ENCODE measurements around the gene HMG20B. TPM values are rescaled to one million over a fixed set of nuclear protein-coding genes. Genes with fewer than 3 reads are reported as not detected.
A peak's percentile ranks its signal among the peaks of the same experiment; 100 is the strongest.
"Not testable (repeated sequence)": the region's sequence is repeated elsewhere in the genome, so short reads cannot be mapped to it uniquely, and the experiment has no call there.

Gene HMG20B
- total RNA-seq, 1 donor from 2014 or later = 94.9 TPM

DNA sequence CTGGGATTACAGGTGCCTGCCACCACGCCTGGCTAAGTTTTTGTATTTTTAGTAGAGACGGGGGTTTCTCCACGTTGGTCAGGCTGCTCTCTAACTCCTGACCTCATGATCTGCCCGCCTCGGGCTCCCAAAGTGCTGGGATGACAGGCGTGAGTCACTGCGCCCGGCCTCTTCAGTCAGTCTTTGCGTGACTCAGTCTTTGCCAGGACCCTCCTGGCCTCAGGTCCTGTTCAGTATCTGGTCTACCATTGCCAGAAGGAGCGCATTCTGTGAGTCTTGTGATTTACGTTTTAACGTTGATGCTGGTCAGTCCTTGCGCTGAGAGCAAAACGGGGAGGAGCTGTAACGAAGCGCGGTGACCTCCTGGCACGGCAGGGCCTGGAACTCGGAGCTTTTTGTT lies 7.6 kb upstream of the HMG20B start:
- Mint-ChIP-seq H3K4me3 (no peak overlapping the region), H3K36me3 (no peaks in the 10 kb centered on the region), H3K27me3 (ENCODE audit: low read depth) (no peaks in the 10 kb centered on the region), H3K4me1 (no peaks in the 10 kb centered on the region), H3K27ac (no peak overlapping the region), H3K9me3 (no peaks in the 10 kb centered on the region)
- no peak for DNase-seq (ENCODE audit: low spot score in 2 of 2, unreplicated experiment in 2 of 2)
- TF ChIP-seq CTCF (IDR thresholded peaks at IDR 0.05; ENCODE audit: unreplicated experiment) = no peak

- not testable (repeated sequence) for H3K4me3 Mint-ChIP-seq; H3K27ac Mint-ChIP-seq; H3K27me3 Mint-ChIP-seq (ENCODE audit: low read depth); DNase-seq (ENCODE audit: low spot score in 2 of 2, unreplicated experiment in 2 of 2); H3K9me3 Mint-ChIP-seq; H3K4me1 Mint-ChIP-seq; H3K36me3 Mint-ChIP-seq
Observed at GRCh38 chr19:3570042-3570441, 2.7 kb upstream of the HMG20B start.

GRCh38 chr19:3570606-3571011 lies 2.1 kb upstream of the HMG20B start:
- Mint-ChIP-seq H3K4me3 (no peak overlapping the region), H3K27ac (no peak overlapping the region), H3K9me3 (no peaks in the 10 kb centered on the region), H3K27me3 (ENCODE audit: low read depth) (peaks cover 12% of the 10 kb centered on the region), H3K4me1 (peaks cover 12% of the 10 kb centered on the region), H3K36me3 (peaks cover 11% of the 10 kb centered on the region)
- no peak for TF ChIP-seq CTCF (IDR thresholded peaks at IDR 0.05; ENCODE audit: unreplicated experiment)
- no peak for DNase-seq (ENCODE audit: low spot score in 2 of 2, unreplicated experiment in 2 of 2)

DNA sequence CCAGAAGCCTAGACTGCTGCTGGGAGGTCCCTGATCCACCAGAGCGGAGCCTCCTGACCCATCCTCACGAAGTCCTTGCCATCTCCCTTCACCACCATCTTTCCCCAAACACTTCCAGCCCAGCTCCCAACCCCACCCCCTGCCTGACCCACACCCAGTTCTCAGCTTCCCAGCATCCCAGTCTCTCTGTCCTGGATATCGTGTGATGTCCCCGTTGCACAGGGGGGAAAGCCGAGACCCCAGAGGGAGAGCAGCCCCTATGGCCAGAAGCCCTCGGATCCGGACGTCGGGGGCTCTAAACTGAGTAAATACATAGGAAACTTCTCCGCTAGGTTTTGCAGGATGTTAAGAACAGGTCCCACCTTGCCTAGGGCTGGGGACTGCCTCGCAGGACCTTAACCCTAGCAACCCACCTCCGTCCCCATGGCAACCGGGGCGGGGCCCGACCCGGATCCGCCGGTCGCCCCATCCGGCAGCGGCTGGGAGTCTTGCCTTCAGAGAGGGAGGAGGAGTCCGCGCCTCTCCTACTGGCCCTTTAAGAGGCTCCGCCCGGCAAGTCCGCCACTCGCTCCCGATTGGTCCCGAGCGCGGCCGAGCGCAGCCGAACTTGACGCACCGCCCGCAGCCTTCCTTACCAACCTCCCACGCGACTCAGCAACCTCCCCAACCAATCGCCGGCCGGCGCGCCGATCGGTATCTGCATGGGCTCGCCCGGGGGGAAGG lies 451 bp upstream of the HMG20B start:
- DNase-seq (ENCODE audit: low spot score in 2 of 2, unreplicated experiment in 2 of 2) = peak; percentile 99 to 100
- TF ChIP-seq CTCF (IDR thresholded peaks at IDR 0.05; ENCODE audit: unreplicated experiment) = no peak
- Mint-ChIP-seq H3K4me1 (peaks cover 19% of the 10 kb centered on the region), H3K9me3 (no peaks in the 10 kb centered on the region), H3K27me3 (ENCODE audit: low read depth) (peaks cover 19% of the 10 kb centered on the region), H3K27ac (no peak overlapping the region), H3K4me3 (peak overlapping the region; percentile 66), H3K36me3 (peaks cover 11% of the 10 kb centered on the region)

DNA sequence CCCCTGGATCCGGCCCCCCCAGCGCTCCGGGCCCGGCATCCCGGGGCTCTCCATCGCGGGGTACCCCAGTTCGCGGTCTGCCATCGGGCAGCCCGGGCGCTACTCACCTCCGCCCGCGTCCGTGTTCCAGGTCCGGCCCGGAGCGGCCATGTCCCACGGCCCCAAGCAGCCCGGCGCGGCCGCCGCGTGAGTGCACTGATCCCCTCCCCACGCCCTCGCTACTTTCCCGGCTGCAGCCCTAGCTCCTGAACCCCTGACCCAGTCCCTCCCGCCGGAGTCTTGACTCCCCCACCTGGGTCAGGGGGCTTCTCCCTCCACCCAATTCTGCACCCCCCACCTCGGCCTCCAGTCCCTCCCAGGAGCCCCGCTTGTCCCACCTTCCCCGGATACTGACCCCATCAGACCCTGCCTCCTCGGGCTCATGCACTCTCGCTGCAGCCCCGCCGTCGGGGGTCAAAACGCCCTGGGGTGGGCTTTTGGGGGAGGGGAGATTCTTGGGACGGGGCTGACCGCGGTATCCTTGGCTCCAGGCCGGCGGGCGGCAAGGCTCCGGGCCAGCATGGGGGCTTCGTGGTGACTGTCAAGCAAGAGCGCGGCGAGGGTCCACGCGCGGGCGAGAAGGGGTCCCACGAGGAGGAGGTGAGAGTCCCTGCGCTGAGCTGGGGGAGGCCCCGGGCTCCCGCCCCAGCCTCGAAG lies 566 bp downstream of the HMG20B start:
- no peak overlapping the region for H3K27ac Mint-ChIP-seq
- H3K4me3 Mint-ChIP-seq = peak overlapping the region; percentile 74
- H3K9me3 Mint-ChIP-seq = no peaks in the 10 kb centered on the region
- peak in 1 of 2 experiments; percentile 52 for DNase-seq (ENCODE audit: low spot score in 2 of 2, unreplicated experiment in 2 of 2)
- no peak for TF ChIP-seq CTCF (IDR thresholded peaks at IDR 0.05; ENCODE audit: unreplicated experiment)
- H3K27me3 Mint-ChIP-seq (ENCODE audit: low read depth) = peaks cover 22% of the 10 kb centered on the region
- H3K4me1 Mint-ChIP-seq = peaks cover 19% of the 10 kb centered on the region
- H3K36me3 Mint-ChIP-seq = peaks cover 11% of the 10 kb centered on the region
